Left ventricle myocardium superior (tissue), 1 donor: ENCODE results near the gene INPP4A. TPM values are rescaled to one million over a fixed set of nuclear protein-coding genes. Genes with fewer than 3 reads are reported as not detected.

ENCODE experiments used
- ATAC-seq: fragments of 200-7000 bp; cut with Tn5 transposase; one replicate; pipeline ENCODE4 v1.9.1; 2020; ENCODE audit warnings: mild to moderate bottlenecking, moderate library complexity
- DNase-seq: peaks from one replicate; pipeline ENCODE4 v3.0.0-alpha.2; 2020
- intact Hi-C: fragments of 100-400 bp; cut with micrococcal nuclease; formaldehyde crosslinking; loops from one replicate; pipeline ENCODE4 v1.11.0; 2022
- total RNA-seq: library from RNA; stranded (reverse); fragmentation: NEBNext Ultra II Directional; extraction: Animal tissue kit (Norgen Biotek cat#: 25700); gene quantifications from one replicate; pipeline ENCODE4 v1.2.1, GENCODE V29; 2021
- donor health status: DM: no; HTN: yes; CAD: no; lungs with severe emphysema.

INPP4A gene
- total RNA-seq, 1 donor from 2014 or later = 16.3 TPM

DNA sequence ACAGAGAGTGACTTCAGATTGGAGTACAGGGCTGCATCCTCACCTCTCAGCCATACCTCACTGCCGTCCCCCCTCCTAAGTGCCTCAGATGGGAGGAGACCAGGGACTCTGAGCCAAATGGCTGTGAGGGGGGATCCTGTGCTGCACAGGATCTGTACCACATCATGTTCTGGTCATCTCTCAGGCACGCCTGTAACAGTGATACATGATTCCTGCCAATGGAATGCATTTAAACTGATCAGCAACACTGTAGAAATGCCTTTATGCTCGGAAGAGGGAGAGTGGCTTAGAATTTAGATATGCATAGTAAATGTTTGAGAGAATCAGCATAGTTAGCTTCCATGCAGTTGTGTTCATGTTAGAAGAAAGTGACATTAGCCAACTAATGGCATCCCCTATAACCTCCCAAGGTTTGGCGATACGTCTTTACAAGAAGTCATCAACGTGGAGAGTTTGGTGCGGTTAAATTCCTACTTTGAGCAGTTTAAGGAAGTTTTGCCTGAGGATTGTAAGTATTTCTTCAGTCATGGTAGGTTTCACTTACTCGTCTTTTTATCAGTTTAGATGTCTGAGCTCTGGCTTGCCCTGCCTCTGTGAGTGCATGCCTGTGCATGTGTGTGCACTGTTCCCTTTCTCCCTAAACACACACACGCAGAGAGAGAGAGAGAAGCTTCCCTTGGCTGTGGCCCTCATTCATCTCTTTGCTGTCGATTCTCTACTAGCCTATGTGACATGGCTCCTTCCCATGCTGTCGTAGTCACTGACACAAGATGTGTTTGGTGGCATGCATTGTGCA is 123.7 kb downstream of the INPP4A start:
- DNase-seq (no peak), ATAC-seq (no peak)
- intact Hi-C loops = no loop called here

DNA sequence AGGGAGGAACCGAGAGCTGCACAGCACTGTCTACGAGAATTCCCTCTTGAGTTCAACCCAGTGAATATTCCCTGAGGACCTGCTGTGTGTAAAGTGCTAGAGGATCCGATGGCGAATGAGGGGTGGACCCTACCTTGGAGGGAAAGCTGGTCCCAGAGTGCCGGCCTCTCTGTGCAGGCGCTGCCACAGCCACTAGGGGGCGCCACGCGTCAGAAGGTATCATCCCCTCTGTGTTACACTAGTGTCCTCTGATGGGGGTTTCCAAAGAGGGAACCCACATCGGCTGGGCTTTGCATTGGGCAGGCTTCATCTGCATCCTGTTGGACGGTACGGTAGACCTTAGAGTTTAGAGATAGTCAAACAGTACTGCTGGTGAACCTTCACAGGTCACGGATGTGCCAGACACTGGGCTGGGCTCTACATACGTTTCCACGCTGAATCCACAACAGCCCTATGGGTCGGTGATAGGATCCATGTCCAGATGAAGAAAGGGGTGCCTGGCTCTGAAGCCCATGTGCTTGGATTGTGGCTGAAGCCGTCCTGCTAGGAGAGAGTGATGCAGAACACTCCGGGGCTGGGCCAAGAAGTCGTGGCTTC is 124.6 kb downstream of the INPP4A start:
- intact Hi-C loops = no loop called here
- ATAC-seq (peak; percentile 42), DNase-seq (peak; percentile 69)

DNA sequence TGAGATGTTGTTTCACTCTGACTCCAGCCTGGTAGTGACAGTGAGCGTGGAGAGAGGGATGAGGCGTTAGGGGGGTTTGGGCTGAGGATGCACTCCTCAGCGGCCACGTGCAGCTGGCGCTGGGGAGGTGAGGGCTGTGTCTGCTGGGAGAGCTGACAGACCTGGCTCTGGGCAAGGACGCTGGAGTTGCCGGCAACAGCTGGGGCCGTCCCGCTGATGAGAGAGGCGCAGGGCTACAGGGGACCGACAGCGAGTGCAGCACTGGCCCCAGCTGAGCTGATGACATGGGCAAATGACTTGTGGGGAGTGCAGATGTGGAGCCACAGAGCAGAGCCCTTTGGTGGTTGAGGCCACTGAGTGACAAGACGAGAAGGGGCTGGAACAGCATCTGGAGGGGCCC is 125.3 kb downstream of the INPP4A start:
- DNase-seq (no peak), ATAC-seq (no peak)
- intact Hi-C loops = no loop called here

DNA sequence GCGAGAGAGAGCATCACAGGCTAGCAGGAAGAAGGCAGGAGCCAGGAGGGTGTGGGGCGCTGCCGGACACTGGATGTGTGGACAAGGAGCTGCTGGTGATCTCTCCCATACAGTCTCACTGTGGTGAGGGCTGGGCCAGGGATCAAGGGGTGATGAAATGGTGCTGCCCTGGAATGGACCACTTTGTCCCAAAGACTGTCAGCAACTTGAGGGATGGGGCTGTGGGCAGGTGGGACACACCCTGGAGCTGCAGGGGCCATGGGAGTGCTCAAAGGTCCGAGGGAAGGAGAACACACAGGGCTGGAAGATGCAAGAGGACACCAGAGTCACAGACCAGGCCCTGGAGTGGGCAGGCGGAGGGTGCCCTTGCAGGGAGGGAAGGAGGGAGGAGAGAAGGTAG is 125.7 kb downstream of the INPP4A start:
- DNase-seq = no peak

DNA sequence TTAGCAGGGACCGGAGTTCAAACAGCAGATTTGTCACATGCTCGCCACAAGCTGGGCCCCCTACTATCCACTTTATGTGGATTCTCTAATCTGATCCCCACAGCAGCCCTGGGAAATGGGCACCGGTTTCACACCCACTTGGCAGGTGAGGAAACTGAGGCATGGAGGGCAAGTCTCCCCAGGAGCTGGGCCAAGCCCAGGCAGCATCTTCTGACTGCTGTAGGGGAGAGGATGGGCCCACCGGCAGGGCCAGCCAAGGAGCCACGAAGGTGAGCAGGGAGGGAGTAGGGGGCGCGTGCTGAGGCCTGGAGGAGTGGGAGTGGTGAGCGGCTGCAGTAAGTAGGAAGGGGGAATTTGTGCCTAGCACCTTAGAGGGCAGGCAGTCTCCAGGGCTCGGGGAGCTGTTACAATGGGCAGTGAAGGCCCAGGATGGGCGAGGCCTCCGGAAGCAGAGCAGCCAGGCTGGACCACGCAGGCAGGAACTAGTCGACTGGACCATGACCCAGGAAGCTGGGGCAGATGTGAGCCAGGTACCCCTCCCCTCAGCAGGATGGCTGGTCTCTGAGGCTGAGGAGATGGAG is 126.6 kb downstream of the INPP4A start:
- no peak for DNase-seq
- ATAC-seq = no peak
- intact Hi-C loops = no loop called here

More for the DNA sequence above, 125.7 kb downstream of the INPP4A start:
- ATAC-seq = no peak
- intact Hi-C loops = no loop called here

DNA sequence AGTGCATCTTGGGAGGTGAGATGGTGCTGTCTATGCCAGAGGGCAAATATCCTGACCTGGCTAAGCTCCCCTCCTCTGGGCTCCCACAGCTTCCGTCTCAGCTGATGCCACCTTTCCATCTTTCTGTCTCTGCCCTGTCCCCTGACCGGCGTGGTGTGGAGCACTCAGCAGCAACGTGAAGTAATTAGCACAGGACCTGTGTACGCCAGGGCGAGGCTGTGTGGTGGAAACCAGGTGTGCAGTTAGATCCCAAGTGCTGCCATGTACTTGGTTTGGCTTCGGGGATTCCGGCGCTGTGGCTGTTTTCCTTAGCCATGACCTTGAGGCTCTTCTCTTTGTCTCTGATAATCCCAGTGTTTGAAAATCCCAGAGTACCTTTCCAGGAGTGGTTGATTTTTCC is 127.1 kb downstream of the INPP4A start:
- intact Hi-C loops = no loop called here

DNA sequence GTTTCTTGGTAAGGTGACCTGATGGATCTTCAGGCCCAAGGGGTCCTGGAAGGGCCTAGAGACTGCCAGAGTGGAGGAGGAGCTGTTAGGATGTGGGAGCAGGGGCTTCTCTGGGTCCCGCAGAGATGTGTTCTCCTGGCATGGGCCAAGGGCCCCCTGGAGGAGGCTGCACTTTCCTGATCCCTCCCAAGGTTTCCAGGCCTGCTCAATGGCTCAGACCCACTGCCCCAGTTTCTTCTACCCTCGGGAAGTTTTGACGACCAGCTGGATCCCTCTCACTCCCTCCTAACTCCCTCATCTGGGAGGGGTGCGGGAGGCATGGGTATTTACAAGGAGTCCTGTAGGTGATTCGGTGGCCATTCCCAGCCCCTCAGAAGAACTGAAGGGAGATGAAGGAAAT is 127.6 kb downstream of the INPP4A start:
- intact Hi-C loops = no loop called here
- no peak for ATAC-seq
- DNase-seq = no peak

More for the DNA sequence above, 127.1 kb downstream of the INPP4A start:
- DNase-seq (no peak), ATAC-seq (no peak)

DNA sequence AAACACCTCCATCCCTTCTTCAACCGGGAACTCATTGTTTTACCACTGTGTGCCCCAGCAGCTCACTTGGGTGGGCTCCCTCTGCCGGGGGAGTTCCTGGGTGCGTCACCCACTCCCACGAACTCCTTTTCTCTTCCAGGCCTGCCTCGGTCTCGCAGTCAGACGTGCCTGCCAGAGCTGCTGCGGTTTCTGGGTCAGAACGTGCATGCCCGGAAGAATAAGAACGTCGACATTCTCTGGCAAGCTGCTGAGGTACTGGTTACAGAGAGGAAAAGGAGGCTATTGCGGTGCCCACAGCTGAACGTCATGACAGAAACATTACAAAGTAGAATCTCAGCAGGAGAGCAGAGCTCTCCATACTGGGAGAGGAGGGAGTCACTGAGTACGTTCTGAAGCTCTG is 128.0 kb downstream of the INPP4A start:
- intact Hi-C loops = no loop called here
- ATAC-seq (no peak), DNase-seq (no peak)

DNA sequence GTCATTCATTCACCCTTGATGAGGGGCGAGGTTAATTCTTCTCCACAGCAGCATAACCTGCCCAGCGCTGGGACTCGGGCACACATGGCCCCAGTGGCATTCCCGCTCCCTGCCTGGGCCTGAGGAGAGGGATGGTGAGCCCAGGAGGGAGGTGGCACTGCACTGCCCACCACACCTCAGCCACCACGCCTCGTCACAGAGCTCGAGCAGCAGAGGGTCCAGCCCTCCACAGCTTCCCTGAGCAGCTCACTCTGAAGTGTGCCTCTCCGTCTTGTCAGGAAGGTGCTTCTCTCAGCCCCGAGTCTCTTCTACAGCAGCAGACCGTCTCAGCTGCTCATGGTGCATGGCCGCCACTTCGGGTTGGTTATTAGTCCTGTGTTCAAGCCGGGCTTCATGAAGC is 128.8 kb downstream of the INPP4A start:
- DNase-seq = no peak
- intact Hi-C loops = no loop called here
- ATAC-seq = no peak

DNA sequence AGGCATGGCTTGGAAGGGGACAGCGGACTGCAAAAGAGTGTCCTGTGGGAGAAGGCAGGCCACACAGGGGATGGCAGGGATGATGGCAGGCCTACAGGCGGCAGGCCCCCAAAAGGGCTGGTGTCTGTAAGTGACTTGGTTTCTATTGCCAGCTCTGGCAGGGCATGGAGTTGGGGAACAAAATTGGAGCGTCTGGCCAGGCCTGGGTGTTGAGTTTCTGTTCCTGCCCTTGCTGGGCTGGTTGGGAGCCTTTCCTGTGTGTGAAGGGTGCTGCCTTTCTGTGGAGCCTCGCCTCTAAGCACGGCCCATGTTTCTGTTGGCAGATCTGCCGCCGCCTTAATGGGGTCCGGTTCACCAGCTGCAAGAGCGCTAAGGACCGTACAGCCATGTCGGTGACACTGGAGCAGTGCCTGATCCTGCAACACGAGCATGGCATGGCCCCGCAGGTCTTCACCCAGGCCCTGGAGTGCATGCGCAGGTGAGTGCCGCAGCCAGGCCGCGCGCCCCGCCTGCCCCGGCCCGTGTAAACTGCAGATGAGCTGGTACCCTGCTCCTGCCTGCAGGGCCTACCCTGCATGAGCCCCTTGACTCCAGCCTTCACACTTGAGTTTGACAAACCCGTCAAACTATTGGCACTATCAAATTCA is 132.1 kb downstream of the INPP4A start:
- intact Hi-C loops = no loop called here
- DNase-seq = no peak
- ATAC-seq = peak; percentile 12

DNA sequence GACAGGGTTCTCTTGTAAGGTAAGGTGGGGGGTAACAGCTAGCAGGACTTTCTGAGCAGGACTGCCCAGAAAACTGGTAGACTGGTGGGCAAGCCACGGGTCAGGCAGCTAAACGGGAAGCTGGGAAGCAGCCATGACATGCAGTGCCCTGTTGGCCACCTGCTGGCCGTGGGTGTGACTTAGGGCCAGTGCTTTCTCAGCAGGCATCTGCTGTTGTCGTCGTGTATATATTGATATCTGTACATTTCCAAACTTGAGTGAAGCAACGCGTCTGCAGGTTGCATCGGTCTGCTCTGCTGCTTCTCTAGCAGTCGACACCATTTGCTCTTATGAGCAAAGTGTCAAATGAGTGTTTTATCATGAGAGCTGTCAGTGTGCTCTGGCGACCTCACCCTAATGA is 132.7 kb downstream of the INPP4A start:
- ATAC-seq = peak; percentile 63
- DNase-seq = no peak
- intact Hi-C loops = no loop called here

DNA sequence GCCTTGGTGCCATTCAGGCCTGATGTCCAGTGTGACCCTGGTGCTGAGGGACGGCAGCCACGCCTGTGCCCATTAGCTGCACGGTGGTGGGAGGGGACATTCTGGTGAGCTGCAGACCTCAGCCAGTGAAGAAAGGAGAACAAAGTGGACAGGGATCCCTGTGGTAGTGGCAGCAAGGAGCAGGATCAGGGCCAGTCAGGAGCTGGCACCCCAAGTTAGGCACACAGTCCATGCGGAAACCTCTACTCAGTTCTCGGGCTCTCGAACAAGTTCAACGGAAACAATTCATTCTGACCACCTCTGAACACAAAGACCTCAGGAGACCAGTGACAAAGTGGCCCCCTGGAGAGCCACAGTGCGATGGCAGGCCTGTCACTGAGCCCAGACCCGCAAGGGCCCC is 133.6 kb downstream of the INPP4A start:
- DNase-seq = no peak
- ATAC-seq = no peak
- intact Hi-C loops = no loop called here

DNA sequence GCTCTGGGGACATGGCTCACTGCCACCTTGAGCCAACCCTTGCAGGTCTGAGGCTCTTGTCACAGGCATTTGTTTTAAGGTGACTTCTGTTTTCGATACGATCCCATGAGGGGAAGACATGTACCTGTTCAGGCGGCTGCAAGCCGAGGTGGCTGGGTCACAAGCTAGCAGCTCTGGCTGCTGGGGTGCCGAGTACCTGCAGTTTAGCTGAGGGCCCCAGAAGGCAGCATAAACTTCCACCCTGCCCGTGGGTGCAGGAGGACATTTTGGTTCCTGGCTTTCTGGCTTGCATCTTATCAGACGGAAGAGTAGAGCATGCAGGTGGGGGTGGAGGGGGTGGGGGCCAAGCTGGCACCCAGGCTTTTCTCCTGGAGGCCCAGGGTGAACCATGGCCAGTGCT is 135.3 kb downstream of the INPP4A start:
- DNase-seq = no peak
- no peak for ATAC-seq
- intact Hi-C loops = no loop called here

DNA sequence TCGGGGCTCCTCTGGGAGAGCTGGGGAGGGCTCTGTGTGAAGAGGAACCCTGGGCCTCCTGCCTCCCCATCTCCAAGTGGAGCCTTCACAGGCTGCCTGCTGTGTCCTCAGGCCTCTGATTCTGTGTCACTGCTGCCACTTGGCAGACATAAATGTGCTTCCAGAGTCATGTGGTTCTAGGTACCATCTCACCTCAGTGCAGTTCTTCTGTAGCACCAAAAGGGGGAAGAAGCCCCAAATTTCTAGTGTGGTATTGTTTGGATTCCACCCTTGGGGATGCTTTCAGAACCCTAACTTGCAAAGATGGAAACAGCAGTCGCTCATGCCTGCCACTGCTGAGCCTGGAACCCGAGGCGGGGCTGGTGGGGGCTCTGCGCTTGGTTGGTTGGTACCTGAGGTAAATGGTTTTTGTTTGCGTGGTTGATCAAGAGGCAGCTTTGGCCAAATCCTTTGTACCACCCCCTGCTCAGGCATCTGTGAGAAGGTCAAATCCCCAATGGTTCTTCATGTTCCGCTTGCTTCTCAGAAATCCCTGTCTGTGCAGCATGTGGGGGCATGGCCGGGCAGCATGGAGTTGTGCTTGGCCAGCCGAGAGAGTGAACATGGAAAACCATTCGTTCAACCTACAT is 136.1 kb downstream of the INPP4A start:
- ATAC-seq (no peak), DNase-seq (no peak)
- intact Hi-C loops = no loop called here

DNA sequence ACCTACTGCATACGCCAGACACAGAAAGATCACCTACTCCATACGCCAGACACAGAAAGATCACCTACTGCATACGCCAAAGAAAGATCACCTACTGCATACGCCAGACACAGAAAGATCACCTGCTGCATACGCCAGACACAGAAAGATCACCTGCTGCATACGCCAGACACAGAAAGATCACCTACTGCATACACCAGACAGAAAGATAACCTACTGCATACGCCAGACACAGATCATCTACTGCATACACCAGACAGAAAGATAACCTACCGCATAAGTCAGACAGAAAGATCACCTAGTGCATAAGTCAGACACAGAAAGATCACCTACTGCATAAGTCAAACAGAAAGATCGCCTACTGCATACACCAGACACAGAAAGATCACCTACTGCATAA is 137.9 kb downstream of the INPP4A start:
- intact Hi-C loops = no loop called here
- ATAC-seq (no peak), DNase-seq (no peak)

DNA sequence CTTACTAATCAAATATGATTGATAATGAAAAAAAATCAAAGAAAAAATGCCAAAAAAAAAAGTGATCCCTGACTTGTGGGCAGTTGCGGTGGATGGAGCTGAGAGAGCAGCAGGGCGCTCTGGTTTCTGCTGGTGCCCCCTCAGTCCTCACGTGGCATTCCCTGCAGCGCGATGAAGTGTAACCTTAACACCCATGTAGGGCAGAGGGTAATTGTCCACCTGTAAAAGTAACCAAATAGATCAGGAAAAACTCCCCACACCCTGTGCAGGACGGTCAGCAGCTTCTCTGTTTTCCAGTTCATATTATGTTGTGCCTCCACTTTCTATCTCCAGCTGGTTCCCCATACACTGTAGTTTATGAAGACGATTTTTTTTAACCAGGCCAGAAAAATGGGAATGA is 138.6 kb downstream of the INPP4A start:
- no peak for DNase-seq
- intact Hi-C loops = no loop called here
- ATAC-seq = no peak

DNA sequence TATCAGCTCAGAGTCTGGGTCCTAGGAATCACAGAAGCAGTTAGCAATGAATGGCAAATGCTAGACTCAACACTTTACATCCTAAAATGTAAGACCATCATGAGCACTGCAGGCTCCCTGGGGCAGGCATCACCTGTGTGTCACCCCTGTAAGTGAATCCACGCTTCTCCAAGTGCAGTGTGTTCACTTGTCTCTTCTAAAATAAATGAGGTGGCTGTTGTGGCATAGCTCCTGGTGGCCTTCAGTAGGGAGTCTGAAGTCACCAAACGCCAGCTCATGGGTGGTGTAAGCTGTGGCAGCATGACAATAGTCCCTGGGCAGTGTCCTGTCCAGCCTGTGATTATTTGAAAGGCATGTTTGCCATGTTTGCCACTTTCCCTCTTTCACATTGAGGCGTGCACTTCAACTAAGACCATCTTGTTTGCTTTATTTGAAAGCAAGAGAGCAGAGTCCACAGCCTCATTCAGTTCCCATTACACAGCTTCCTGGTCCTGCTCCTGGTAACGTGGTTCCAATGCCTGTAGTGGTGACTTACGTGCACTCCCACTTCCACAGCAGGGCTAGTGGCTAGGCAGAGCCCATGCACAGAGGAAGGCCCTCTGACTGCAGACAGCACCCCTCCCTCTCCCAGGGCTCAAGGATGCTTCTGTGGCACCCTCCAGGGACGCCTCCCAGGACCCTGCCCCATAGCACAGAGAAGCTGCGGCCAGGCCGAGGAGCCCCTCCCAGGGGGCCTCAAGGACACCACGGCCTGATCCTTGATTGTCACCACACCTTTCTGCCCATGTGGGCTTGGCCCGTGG is 139.4 kb downstream of the INPP4A start:
- intact Hi-C loops = no loop called here
- DNase-seq (no peak), ATAC-seq (no peak)

DNA sequence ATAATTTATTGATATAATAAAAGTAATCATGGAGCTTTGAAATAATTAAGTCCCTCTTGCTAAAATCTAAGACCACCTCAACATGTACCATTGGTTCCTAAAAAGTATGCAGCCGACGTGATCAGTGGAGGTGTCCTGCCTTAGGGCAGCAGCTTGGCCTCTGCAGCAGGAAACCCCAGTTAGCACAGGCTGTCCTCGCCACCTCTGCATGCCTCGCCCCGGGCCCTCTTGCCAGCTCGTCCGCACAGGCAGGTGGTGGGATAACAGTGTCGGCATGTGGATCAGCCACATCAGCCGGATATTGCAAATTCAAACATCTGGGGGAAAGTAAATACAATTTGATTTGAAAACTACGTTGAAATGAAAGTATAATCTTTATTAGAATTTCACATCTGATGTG is 140.7 kb downstream of the INPP4A start:
- intact Hi-C loops = no loop called here
- ATAC-seq (no peak), DNase-seq (no peak)

DNA sequence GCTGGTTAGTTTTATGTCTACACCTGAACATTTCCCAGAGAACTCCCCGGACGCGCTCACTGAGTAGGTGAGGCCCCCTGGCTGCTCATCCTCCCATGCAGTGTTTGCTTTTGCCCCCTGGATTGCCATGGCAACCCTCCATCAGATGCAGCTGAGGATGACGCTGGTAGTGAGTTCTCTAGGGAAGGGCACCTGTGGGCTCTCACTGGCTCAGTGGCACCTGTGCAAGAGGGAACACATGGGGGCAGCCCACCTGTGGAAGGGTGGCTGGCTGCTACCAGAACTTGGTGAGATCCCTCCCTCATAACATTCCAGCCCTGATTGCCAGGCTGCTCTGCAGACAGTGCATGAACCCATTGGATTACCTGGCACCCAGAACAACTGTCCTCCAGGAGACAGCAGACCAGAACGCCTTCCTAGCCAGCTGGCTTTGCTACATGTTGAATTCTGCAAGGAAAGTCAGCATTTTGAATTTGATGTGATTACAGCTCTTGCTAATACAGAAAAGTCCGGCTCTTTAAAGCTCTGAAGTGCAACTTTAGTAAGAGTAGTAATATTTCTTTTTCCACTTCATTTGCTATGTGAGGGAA is 142.0 kb downstream of the INPP4A start:
- intact Hi-C loops = no loop called here
- DNase-seq (no peak), ATAC-seq (no peak)
